SH-SY5Y (cell line): Measurements from ENCODE around the gene NEU4.

Experiments
- GATA2 ChIP-seq: IDR thresholded peaks from 2 replicates; pipeline ENCODE4 v1.6.1; 2011; ENCODE audit warnings: mild to moderate bottlenecking, low read depth, low read length
- GATA3 ChIP-seq: IDR thresholded peaks from 2 replicates; pipeline ENCODE4 v1.6.1; 2011; ENCODE audit warnings: low read depth, mild to moderate bottlenecking, low read length, moderate library complexity

- no peak for TF ChIP-seq GATA3
- TF ChIP-seq GATA2 = no peak
Observed at GRCh38 chr2:241864850-241865213, 55.8 kb downstream of the NEU4 start.
